Spleen (tissue), 11 donors: ENCODE measurements around the gene HMGXB3. TPM values are rescaled to one million over a fixed set of nuclear protein-coding genes. Genes with fewer than 3 reads are reported as not detected.
"Not testable (repeated sequence)": the region's sequence is repeated elsewhere in the genome, so short reads cannot be mapped to it uniquely, and the experiment has no call there.

ENCODE experiments used
- DNase-seq: peaks from one replicate; pipeline ENCODE4 v3.0.0-alpha.2; 2020
- H3K27ac ChIP-seq, 8 donors: fragments of 200-600 bp; sonication (generic) in 7 of 8; 1 replicate in 4 of 8; 2 replicates in 4 of 8; pipeline versions ENCODE4 v1.5.0 to v1.8.0; 2016 to 2021; ENCODE audit warnings: inconsistent platforms in 4 of 8, mild to moderate bottlenecking in 4 of 8, moderate library complexity in 1 of 8
- H3K27me3 ChIP-seq, 7 donors: fragments of 200-600 bp; sonication (generic) in 6 of 7; replicated peaks in 1 of 7; 1 replicate in 4 of 7; 2 replicates in 3 of 7; pipeline versions ENCODE4 v1.5.0 to v1.8.0; 2016 to 2021; ENCODE audit warnings: inconsistent platforms in 3 of 7, mild to moderate bottlenecking in 1 of 7
- H3K36me3 ChIP-seq, 6 donors: fragments of 200-600 bp; sonication (generic) in 5 of 6; 1 replicate in 4 of 6; 2 replicates in 2 of 6; pipeline versions ENCODE4 v1.5.0 to v1.8.0; 2016 to 2021; ENCODE audit warnings: inconsistent platforms in 2 of 6
- H3K4me1 ChIP-seq, 6 donors: fragments of 200-600 bp; sonication (generic) in 5 of 6; 1 replicate in 3 of 6; 2 replicates in 3 of 6; pipeline versions ENCODE4 v1.5.0 to v1.8.0; 2016 to 2021; ENCODE audit warnings: inconsistent platforms in 3 of 6
- H3K4me3 ChIP-seq, 8 donors: fragments of 200-600 bp; sonication (generic) in 7 of 8; 1 replicate in 4 of 8; 2 replicates in 4 of 8; pipeline versions ENCODE4 v1.5.0 to v1.8.0; 2016 to 2021; ENCODE audit warnings: inconsistent platforms in 4 of 8, mild to moderate bottlenecking in 4 of 8, moderate library complexity in 2 of 8
- H3K9me3 ChIP-seq, 8 donors: fragments of 200-600 bp; sonication (generic) in 7 of 8; 1 replicate in 4 of 8; 2 replicates in 4 of 8; pipeline versions ENCODE4 v1.5.0 to v1.8.0; 2016 to 2021; ENCODE audit warnings: inconsistent platforms in 4 of 8
- POLR2A ChIP-seq, 3 donors: fragments of 450-650 bp; IDR thresholded peaks; one replicate each; pipeline ENCODE4 v1.5.1; 2017; ENCODE audit warnings: antibody characterized with exemption in 3 of 3, mild to moderate bottlenecking in 1 of 3
- POLR2AphosphoS5 ChIP-seq, 3 donors: sonication (generic); formaldehyde crosslinking; IDR thresholded peaks; one replicate each; pipeline ENCODE4 v1.5.1; 2017; ENCODE audit warnings: antibody characterized with exemption in 3 of 3
- WGBS, 5 donors: extraction: QIAGEN DNeasy Blood & Tissue Kit in 3 of 5; methylation state at CpG; one replicate each; pipeline versions ENCODE4 v1.1.5 to v1.1.7; 2013 to 2018; 5-methylcytosine and 5-hydroxymethylcytosine counted together
- intact Hi-C: fragments of 100-400 bp; cut with DNase I; formaldehyde crosslinking; loops from one replicate; pipeline ENCODE4 v1.15.0; 2023; ENCODE audit warnings: low total_unique reads
- polyA plus RNA-seq, 3 donors: library from polyadenylated mRNA; stranded (reverse); fragments of 200-250 nt; gene quantifications; one replicate each; pipeline ENCODE4 v1.2.1, GENCODE V29; 2013
- total RNA-seq, 7 donors: library from RNA; depleted of rRNA in 3 of 7; stranded (reverse); fragments of >200 nt in 3 of 7; fragmentation: NEBNext Ultra II Directional in 4 of 7; extraction: Animal tissue kit (Norgen Biotek cat#: 25700) in 4 of 7; gene quantifications; one replicate each; pipeline versions ENCODE4 v1.1.0 to v1.2.1, GENCODE V29; 2016 to 2021
- TF ChIP-seq, protein P1 (sequence below), 11 experiments: fragments of 200-600 bp in 7 of 11; fragments of 450-650 bp in 4 of 11; sonication (generic) in 4 of 11; IDR thresholded peaks in 8 of 11; conservative IDR thresholded peaks in 3 of 11; 1 replicate in 7 of 11; 2 replicates in 4 of 11; pipeline versions ENCODE4 v1.4.0 to v1.8.0; 2016 to 2021; ENCODE audit warnings: antibody characterized with exemption in 11 of 11, inconsistent platforms in 4 of 11, mild to moderate bottlenecking in 1 of 11
- donor health status: healthy with polysubstance abuse.
- donor health status: DM: no; HTN: no; CAD: no; lungs with moderate emphysema.
- donor health status: DM: no; HTN: no; CAD: no.
- donor health status: Bipolar disorder and iron deficiency.
- donor health status: healthy.
- donor health status: DM: no; HTN: no; CAD: no.
- donor health status: DM: yes; HTN: yes; CAD: no.

The HMGXB3 gene
- total and polyA plus RNA-seq, 10 donors = 14.3 to 51.7 (median 34.6) TPM

DNA sequence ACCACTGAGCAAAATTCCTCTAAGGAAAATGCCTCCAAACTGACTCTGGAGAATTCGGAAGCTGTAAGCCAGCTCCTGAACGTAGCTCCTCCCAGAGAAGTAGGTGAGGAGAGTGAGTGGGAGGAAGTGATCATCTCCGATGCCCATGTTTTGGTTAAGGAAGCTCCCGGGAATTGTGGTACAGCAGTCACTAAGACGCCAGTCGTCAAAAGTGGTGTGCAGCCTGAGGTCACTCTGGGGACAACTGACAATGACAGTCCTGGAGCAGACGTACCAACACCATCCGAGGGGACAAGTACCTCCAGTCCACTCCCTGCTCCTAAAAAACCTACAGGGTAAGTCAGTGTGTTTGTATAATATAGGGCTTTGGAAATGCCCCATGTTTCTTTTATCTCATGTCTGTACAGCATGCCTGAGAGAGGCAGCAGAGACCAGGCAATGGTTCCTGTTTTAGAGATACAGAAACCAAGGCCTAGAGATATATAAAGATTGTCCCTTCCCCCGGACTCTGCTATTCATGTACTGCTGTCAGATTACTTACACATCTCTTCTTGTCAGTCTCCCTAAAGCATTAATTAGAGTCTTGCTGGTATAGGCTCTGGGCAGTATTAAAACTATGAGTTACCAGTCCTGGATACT, 23.9 kb downstream of the HMGXB3 start:
- no peak overlapping the region for H3K27ac ChIP-seq

DNA sequence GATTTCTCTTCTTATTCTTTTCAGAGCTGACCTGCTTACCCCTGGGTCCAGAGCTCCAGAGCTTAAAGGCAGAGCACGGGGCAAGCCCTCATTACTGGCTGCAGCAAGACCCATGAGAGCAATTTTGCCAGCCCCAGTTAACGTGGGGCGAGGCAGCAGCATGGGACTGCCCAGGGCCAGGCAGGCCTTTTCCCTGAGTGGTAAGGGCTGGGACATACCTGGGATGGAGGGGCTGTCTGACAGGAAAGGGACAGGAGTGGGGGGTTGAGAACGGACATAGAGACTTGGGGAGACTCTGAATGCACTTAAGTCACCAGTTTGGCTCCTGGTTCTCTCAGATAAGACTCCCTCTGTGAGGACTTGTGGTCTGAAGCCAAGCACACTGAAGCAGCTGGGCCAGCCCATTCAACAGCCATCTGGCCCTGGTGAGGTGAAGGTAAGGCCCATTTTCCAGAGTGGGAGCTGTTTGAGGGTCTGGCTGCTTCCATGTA, 26.2 kb downstream of the HMGXB3 start:
- peaks cover 4 to 99% (median 79%) of the 10 kb centered on the region in 6 donors for H3K36me3 ChIP-seq
- H3K27ac ChIP-seq = no peak overlapping the region
- TF ChIP-seq POLR2AphosphoS5 (IDR thresholded peaks at IDR 0.05) (no peak), POLR2A (IDR thresholded peaks at IDR 0.05) (no peak)
- TF ChIP-seq, protein P1, sequence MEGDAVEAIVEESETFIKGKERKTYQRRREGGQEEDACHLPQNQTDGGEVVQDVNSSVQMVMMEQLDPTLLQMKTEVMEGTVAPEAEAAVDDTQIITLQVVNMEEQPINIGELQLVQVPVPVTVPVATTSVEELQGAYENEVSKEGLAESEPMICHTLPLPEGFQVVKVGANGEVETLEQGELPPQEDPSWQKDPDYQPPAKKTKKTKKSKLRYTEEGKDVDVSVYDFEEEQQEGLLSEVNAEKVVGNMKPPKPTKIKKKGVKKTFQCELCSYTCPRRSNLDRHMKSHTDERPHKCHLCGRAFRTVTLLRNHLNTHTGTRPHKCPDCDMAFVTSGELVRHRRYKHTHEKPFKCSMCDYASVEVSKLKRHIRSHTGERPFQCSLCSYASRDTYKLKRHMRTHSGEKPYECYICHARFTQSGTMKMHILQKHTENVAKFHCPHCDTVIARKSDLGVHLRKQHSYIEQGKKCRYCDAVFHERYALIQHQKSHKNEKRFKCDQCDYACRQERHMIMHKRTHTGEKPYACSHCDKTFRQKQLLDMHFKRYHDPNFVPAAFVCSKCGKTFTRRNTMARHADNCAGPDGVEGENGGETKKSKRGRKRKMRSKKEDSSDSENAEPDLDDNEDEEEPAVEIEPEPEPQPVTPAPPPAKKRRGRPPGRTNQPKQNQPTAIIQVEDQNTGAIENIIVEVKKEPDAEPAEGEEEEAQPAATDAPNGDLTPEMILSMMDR (IDR thresholded peaks at IDR 0.05 in 8 of 11, conservative IDR thresholded peaks at IDR 0.05 in 3 of 11) = no peak
- no peak overlapping the region for H3K4me3 ChIP-seq
- intact Hi-C loops = no loop called here
- whole genome bisulfite sequencing, 5 donors = 91 to 100% (median 94%) methylated on average over 4 of the region's 4 CpGs
- H3K4me1 ChIP-seq = peaks cover 0 to 12% (median 0%) of the 10 kb centered on the region in 6 donors
- H3K27me3 ChIP-seq = no peaks in the 10 kb centered on the region
- no peak for DNase-seq
- no peaks in the 10 kb centered on the region for H3K9me3 ChIP-seq

More for the DNA sequence above, 23.9 kb downstream of the HMGXB3 start:
- intact Hi-C loops = no loop called here
- Histone ChIP-seq H3K4me1 (peaks cover 0 to 17% (median 0%) of the 10 kb centered on the region in 6 donors), H3K36me3 (peaks cover 0 to 99% (median 76%) of the 10 kb centered on the region in 6 donors), H3K4me3 (no peak overlapping the region), H3K27me3 (no peaks in the 10 kb centered on the region), H3K9me3 (no peaks in the 10 kb centered on the region)
- DNase-seq = no peak
- WGBS, 5 donors = 80 to 95% (median 82%) methylated on average over 9 of the region's 9 CpGs
- TF ChIP-seq POLR2A (IDR thresholded peaks at IDR 0.05) = no peak
- TF ChIP-seq, protein P1 (IDR thresholded peaks at IDR 0.05 in 8 of 11, conservative IDR thresholded peaks at IDR 0.05 in 3 of 11) = no peak

DNA sequence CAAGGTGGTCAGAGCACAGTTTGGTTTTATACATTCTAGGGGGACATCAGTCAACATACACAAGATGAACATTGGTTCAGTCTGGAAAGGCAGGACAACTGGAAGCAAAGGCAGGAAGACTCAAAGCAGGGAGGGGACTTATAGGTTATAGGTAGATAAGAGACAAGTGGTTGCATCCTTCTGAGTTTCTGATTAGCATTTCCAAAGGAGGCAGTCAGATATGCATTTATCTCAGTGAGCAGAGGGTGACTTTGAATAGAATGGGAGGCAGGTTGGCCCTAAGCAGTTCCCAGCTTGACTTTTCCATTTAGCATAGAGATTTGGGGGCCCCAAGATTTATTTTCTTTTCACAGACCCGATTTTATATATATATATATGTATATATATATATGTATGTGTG, 27.5 kb downstream of the HMGXB3 start:
- H3K36me3 ChIP-seq = peaks cover 4 to 99% (median 83%) of the 10 kb centered on the region in 6 donors
- H3K4me3 ChIP-seq, H3K4me1 ChIP-seq, intact Hi-C loops, H3K27me3 ChIP-seq, H3K9me3 ChIP-seq, H3K27ac ChIP-seq, DNase-seq: not testable (repeated sequence)
- 80 to 93% (median 87%) methylated on average over 1 of the region's 1 CpG for WGBS, 5 donors

DNA sequence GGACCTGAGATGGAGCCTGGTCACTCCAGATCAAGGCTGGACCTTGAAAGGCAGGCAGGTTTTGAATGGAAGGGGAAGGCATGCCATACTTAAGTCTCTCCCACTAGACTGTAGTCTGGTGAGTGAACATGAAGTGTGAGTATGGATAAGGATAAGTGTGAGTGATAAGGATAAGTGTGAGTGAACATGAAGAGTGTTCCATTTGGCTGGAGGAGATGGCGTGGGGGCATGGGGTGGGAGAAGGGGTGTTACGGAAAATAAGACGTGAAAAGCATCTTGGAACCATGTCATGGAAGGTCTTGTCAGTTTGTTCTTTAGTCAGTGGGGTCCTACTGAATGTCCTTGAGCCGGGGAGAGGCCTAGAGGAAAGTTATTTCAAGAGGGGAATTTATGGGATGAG, 32.8 kb downstream of the HMGXB3 start:
- Histone ChIP-seq H3K4me3 (no peak overlapping the region), H3K9me3 (no peaks in the 10 kb centered on the region), H3K36me3 (peaks cover 6 to 99% (median 89%) of the 10 kb centered on the region in 6 donors), H3K27ac (no peak overlapping the region), H3K4me1 (no peaks in the 10 kb centered on the region), H3K27me3 (no peaks in the 10 kb centered on the region)
- TF ChIP-seq POLR2A (IDR thresholded peaks at IDR 0.05) = no peak
- TF ChIP-seq, protein P1 (IDR thresholded peaks at IDR 0.05 in 8 of 11, conservative IDR thresholded peaks at IDR 0.05 in 3 of 11) = no peak
- no peak for TF ChIP-seq POLR2AphosphoS5 (IDR thresholded peaks at IDR 0.05)
- DNase-seq = no peak
- intact Hi-C loops = no loop called here
- WGBS, 5 donors = 94 to 98% (median 96%) methylated on average over 4 of the region's 4 CpGs
